ENCODE results near the gene KIF21A. TPM values are rescaled to one million over a fixed set of nuclear protein-coding genes. Genes with fewer than 3 reads are reported as not detected.

Gene KIF21A
- total RNA-seq, 3 donors from 2014 or later (not counting 1 experiment from before 2014, with no cell fraction given): 11.5 to 31.6 (median 18.0) TPM

DNA sequence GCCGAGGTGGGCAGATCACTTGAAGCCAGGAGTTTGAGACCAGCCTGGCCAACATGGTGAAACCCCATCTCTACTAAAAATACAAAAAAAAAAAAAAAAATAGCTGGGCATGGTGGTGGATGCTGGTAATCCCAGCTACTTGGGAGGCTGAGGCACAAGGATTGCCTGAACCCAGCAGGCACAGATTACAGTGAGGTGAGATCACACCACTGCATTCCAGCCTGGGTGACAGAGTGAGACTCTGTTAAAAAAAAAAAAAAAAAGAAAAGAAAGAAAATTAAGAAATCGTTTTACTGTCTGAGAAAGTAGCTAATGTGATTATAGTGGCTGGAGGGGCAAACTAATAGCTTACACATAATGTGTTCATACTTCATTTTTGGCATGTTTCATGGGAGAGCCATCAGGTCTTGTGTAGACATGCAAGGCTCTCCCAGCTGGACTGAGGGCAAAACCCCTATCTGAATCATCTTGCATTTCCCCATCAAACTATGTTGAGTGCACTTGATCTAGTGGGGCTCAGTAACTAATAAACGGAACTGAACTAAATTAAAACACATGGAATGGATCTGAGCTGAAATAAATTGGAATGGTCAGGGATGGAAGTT lies 16.2 kb downstream of the KIF21A start:
- H3K4me3 Mint-ChIP-seq: no peak overlapping the region
- intact Hi-C loops (cut with micrococcal nuclease): no loop called here
- WGBS (ENCODE audit: insufficient coverage): 100% methylated on average over 1 of the region's 3 CpGs

DNA sequence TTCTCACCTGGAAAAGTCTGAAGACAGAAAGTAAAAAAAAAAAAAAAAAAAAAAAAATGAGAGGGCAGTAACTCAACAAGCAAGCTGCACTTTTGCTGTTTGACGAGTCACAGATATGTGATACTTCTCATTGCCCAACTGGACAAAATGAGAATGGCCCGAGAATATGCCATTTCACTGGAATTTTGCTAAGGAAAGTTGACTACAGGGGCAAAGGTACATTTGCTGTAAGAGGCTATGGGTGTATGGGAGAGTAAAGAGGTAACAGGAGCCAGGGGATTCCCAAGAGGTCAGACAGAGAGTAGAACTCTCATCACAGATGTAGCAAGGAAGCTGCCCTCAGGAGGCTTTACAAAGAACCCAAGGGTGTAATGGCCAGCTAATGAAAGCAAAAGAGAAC lies 22.9 kb downstream of the KIF21A start:
- no peak overlapping the region for H3K27ac Mint-ChIP-seq
- Histone ChIP-seq H3K4me3 (ENCODE audit: low read length) (no peak overlapping the region), H3K4me1 (ENCODE audit: control insufficient read depth, insufficient read depth, low read length) (no peaks in the 10 kb centered on the region), H3K36me3 (ENCODE audit: control insufficient read depth, insufficient read depth, low read length) (no peaks in the 10 kb centered on the region), H3K9me3 (ENCODE audit: control insufficient read depth, insufficient read depth, low read length) (no peaks in the 10 kb centered on the region), H3K27ac (ENCODE audit: low read length) (no peak overlapping the region), H3K27me3 (ENCODE audit: control insufficient read depth, insufficient read depth, low read length) (no peaks in the 10 kb centered on the region)
- H3K9me3 Mint-ChIP-seq: peaks cover 0 to 3% of the 10 kb centered on the region in 2 donors
- H3K4me1 Mint-ChIP-seq: peaks cover 0 to 7% of the 10 kb centered on the region in 2 donors
- WGBS (ENCODE audit: insufficient coverage): 96% methylated on average over 2 of the region's 2 CpGs
- DNase-seq: no peak
- ATAC-seq: no peak
- intact Hi-C loops (cut with micrococcal nuclease): no loop called here
- TF ChIP-seq, protein P1, sequence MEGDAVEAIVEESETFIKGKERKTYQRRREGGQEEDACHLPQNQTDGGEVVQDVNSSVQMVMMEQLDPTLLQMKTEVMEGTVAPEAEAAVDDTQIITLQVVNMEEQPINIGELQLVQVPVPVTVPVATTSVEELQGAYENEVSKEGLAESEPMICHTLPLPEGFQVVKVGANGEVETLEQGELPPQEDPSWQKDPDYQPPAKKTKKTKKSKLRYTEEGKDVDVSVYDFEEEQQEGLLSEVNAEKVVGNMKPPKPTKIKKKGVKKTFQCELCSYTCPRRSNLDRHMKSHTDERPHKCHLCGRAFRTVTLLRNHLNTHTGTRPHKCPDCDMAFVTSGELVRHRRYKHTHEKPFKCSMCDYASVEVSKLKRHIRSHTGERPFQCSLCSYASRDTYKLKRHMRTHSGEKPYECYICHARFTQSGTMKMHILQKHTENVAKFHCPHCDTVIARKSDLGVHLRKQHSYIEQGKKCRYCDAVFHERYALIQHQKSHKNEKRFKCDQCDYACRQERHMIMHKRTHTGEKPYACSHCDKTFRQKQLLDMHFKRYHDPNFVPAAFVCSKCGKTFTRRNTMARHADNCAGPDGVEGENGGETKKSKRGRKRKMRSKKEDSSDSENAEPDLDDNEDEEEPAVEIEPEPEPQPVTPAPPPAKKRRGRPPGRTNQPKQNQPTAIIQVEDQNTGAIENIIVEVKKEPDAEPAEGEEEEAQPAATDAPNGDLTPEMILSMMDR (IDR thresholded peaks at IDR 0.05): no peak
- H3K4me3 Mint-ChIP-seq: no peak overlapping the region
- H3K27me3 Mint-ChIP-seq (ENCODE audit: low read depth in 2 of 2): no peaks in the 10 kb centered on the region
- no peaks in the 10 kb centered on the region for H3K36me3 Mint-ChIP-seq

More for the DNA sequence above, 16.2 kb downstream of the KIF21A start:
- Histone ChIP-seq H3K4me1 (ENCODE audit: control insufficient read depth, insufficient read depth, low read length) (no peaks in the 10 kb centered on the region), H3K27ac (ENCODE audit: low read length) (no peak overlapping the region), H3K9me3 (ENCODE audit: control insufficient read depth, insufficient read depth, low read length) (no peaks in the 10 kb centered on the region), H3K36me3 (ENCODE audit: control insufficient read depth, insufficient read depth, low read length) (no peaks in the 10 kb centered on the region), H3K4me3 (ENCODE audit: low read length) (no peak overlapping the region), H3K27me3 (ENCODE audit: control insufficient read depth, insufficient read depth, low read length) (no peaks in the 10 kb centered on the region)
- DNase-seq (no peak), ATAC-seq (no peak)
- H3K4me1 Mint-ChIP-seq: peaks cover 10 to 18% of the 10 kb centered on the region in 2 donors
- no peaks in the 10 kb centered on the region for H3K36me3 Mint-ChIP-seq
- TF ChIP-seq, protein P1 (IDR thresholded peaks at IDR 0.05): no peak
- peak overlapping the region in 1 of 2 donors; percentile 17 for H3K27ac Mint-ChIP-seq
- H3K9me3 Mint-ChIP-seq: no peaks in the 10 kb centered on the region
- H3K27me3 Mint-ChIP-seq (ENCODE audit: low read depth in 2 of 2): no peaks in the 10 kb centered on the region

DNA sequence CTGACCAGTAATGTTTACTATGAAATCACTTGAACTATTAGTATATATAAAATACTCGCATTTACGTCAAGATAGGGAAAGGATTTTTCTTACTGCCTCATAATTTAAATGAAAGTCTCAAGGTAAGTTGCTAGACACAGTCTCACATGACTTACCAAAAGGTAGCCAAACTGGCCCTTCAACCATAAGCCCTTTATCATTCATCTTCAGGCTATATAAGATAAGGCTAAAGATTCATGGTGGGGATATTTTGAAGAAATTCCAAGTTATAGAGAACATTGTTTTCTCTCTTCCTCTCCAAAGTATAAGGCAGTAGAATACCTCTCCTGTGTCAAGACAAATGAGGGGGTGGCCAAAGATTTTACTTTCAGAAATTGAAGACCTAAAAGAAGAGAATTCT lies 23.4 kb downstream of the KIF21A start:
- no peak overlapping the region for H3K4me3 Mint-ChIP-seq
- WGBS (ENCODE audit: insufficient coverage): no CpG with 5 or more reads among the region's 2 CpGs
- no peaks in the 10 kb centered on the region for H3K36me3 ChIP-seq (ENCODE audit: control insufficient read depth, insufficient read depth, low read length)
- DNase-seq (no peak), ATAC-seq (no peak)
- no peaks in the 10 kb centered on the region for H3K36me3 Mint-ChIP-seq
- no peaks in the 10 kb centered on the region for H3K9me3 ChIP-seq (ENCODE audit: control insufficient read depth, insufficient read depth, low read length)
- TF ChIP-seq, protein P1 (IDR thresholded peaks at IDR 0.05): no peak
- H3K27ac ChIP-seq (ENCODE audit: low read length): no peak overlapping the region
- no peak overlapping the region for H3K4me3 ChIP-seq (ENCODE audit: low read length)
- no peaks in the 10 kb centered on the region for H3K4me1 ChIP-seq (ENCODE audit: control insufficient read depth, insufficient read depth, low read length)
- H3K9me3 Mint-ChIP-seq: peaks cover 0 to 3% of the 10 kb centered on the region in 2 donors
- H3K27me3 Mint-ChIP-seq (ENCODE audit: low read depth in 2 of 2): no peaks in the 10 kb centered on the region
- intact Hi-C loops (cut with micrococcal nuclease): no loop called here
- peaks cover under 1 to 9% of the 10 kb centered on the region in 2 donors for H3K4me1 Mint-ChIP-seq
- H3K27ac Mint-ChIP-seq: no peak overlapping the region
- H3K27me3 ChIP-seq (ENCODE audit: control insufficient read depth, insufficient read depth, low read length): no peaks in the 10 kb centered on the region

DNA sequence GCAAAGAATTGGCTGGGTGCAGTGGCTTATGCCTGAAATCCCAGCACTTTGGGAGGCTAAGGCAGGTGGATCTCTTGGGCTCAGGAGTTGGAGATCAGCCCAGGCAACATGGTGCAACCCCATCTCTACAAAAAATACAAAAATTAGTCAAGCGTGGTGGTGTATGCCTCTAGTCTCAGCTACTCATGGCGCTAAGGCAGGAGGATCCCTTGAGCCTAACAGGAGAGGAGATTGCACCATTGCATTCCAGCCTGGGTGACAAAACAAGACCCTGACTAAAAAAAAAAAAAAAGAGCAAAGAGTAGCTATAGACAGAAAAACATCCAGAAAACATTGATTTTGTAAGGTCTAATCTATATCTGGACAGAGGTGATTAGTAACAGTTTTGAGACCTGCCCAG lies 25.0 kb downstream of the KIF21A start:
- no peak overlapping the region for H3K4me3 ChIP-seq (ENCODE audit: low read length)
- H3K9me3 Mint-ChIP-seq: peaks cover 0 to 3% of the 10 kb centered on the region in 2 donors
- H3K36me3 ChIP-seq (ENCODE audit: control insufficient read depth, insufficient read depth, low read length): no peaks in the 10 kb centered on the region
- ATAC-seq (no peak), DNase-seq (no peak)
- H3K4me1 Mint-ChIP-seq: peaks cover 9 to 18% of the 10 kb centered on the region in 2 donors
- no peak overlapping the region for H3K4me3 Mint-ChIP-seq
- intact Hi-C loops (cut with micrococcal nuclease): no loop called here
- H3K9me3 ChIP-seq (ENCODE audit: control insufficient read depth, insufficient read depth, low read length): no peaks in the 10 kb centered on the region
- H3K27ac ChIP-seq (ENCODE audit: low read length): no peak overlapping the region
- H3K27ac Mint-ChIP-seq: no peak overlapping the region
- no peaks in the 10 kb centered on the region for H3K36me3 Mint-ChIP-seq
- no peaks in the 10 kb centered on the region for H3K27me3 ChIP-seq (ENCODE audit: control insufficient read depth, insufficient read depth, low read length)
- no peaks in the 10 kb centered on the region for H3K4me1 ChIP-seq (ENCODE audit: control insufficient read depth, insufficient read depth, low read length)
- WGBS (ENCODE audit: insufficient coverage): 100% methylated on average over 2 of the region's 2 CpGs
- TF ChIP-seq, protein P1 (IDR thresholded peaks at IDR 0.05): no peak
- no peaks in the 10 kb centered on the region for H3K27me3 Mint-ChIP-seq (ENCODE audit: low read depth in 2 of 2)
